AG09309 (cell line): ENCODE results near the gene PHKB.

ENCODE experiments used
- DNase-seq: peaks from one replicate; pipeline ENCODE4 v3.0.0-alpha.2; 2010; ENCODE audit warnings: low read depth
- H3K4me3 ChIP-seq: 2 replicates; pipeline ENCODE4 v1.5.1; 2011; ENCODE audit warnings: mild to moderate bottlenecking, low read depth, low read length, moderate library complexity; ENCODE audit not compliant: control insufficient read depth
- CTCF ChIP-seq: IDR thresholded peaks from 2 replicates; pipeline ENCODE4 v1.5.1; 2011; ENCODE audit warnings: mild to moderate bottlenecking, low read depth, low read length, inconsistent platforms; ENCODE audit not compliant: insufficient read depth, control insufficient read depth; ENCODE audit errors: missing control alignments

The PHKB gene

GRCh38 chr16:47712276-47713224 lies 251.4 kb downstream of the PHKB start:
- TF ChIP-seq CTCF: no peak
- no peak overlapping the region for H3K4me3 ChIP-seq
- DNase-seq: no peak

- TF ChIP-seq CTCF: no peak
- no peak for DNase-seq
- H3K4me3 ChIP-seq: no peak overlapping the region
These were observed 252.1 kb downstream of the PHKB start for GRCh38 chr16:47713225-47713595.

- no peak for DNase-seq
- TF ChIP-seq CTCF: no peak
- H3K4me3 ChIP-seq: no peak overlapping the region
These were observed 254.4 kb downstream of the PHKB start for GRCh38 chr16:47715442-47716083.

GRCh38 chr16:47716571-47716970 lies 255.4 kb downstream of the PHKB start:
- TF ChIP-seq CTCF: no peak

GRCh38 chr16:47719713-47720112 lies 258.6 kb downstream of the PHKB start:
- no peak overlapping the region for H3K4me3 ChIP-seq
- no peak for DNase-seq
- no peak for TF ChIP-seq CTCF

More at GRCh38 chr16:47716571-47716970, 255.4 kb downstream of the PHKB start:
- H3K4me3 ChIP-seq: no peak overlapping the region
- no peak for DNase-seq

GRCh38 chr16:47721006-47721637 lies 260.0 kb downstream of the PHKB start:
- TF ChIP-seq CTCF: no peak
- no peak overlapping the region for H3K4me3 ChIP-seq
- DNase-seq: no peak
